NCI-H128 (cell line): ENCODE data around the gene PSTPIP1.

Experiments used
- DNase-seq: peaks from one replicate; lab custom pipeline; 2025; ENCODE audit not compliant: unreplicated experiment; lab: John Stamatoyannopoulos, UW

Gene PSTPIP1

GRCh38 chr15:77018796-77019505 lies 24.0 kb downstream of the PSTPIP1 start:
- no peak for DNase-seq

- DNase-seq: no peak
Observed at GRCh38 chr15:77019521-77020331, 24.8 kb downstream of the PSTPIP1 start.

- no peak for DNase-seq
Observed at GRCh38 chr15:77020348-77021087, 25.6 kb downstream of the PSTPIP1 start.

DNA sequence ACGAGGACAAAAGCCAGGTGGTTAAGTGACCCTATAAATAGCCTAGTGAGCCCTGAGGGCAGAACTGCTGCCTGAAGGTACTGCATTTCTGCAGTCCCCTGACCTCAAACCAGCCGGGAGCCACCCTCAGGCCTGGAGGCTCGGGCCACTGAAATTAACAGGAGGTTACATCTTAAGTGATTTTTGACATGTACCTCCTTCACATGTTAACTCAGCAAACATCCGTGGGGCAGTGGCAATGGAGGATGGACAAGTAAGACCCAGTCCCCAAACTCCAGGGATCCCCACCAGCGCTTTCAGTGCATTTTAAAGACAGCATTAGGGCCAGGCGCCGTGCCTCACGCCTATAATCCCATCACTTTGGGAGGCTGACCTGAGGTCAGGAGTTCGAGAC lies 26.2 kb downstream of the PSTPIP1 start:
- DNase-seq: no peak

GRCh38 chr15:77021803-77022381 lies 27.0 kb downstream of the PSTPIP1 start:
- DNase-seq: no peak

DNA sequence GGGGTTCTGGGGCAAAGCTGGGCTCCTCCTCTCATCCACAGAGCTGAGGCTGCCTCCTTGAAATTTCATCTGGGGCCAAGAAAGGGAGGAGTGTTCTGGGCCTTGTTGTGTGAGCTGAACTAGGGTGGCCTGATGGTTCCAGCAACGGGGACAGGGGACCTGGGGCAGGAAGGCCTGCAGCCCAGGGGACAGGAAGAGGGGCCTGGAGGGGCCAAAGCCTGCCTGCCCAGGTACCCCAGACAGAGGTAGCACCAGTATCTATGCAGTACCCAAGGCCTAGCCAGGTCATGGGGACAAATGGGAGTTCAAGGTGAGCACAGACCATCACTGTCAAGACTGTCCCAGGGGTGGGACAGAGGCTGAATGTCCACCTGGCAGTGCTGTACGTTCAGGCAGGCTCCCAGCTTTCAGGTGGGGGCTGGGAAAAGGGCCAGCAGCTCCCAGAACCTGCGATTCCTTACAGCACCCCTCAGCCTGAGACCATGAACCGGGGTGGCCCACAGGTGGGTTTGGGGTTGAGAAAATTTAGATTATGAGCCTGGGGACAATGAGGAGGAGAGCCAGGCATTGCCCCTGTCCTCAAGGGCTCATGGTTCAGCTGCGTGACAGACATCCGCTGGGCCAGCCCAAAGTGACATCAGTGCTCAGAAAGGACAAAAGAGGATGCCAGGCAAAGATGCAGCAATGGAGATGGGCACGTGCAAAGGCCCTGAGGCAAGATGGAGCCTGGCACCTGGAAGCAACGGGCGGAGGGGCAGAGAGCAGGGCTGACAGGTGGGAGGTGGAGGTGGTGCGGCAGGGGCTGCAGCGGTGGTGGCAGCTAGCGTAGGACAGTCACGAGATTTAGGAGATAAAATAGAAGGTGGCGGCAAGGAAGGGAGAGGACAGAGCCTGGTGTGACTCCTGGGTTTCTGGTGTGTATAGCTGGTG lies 28.0 kb downstream of the PSTPIP1 start:
- DNase-seq: no peak

DNA sequence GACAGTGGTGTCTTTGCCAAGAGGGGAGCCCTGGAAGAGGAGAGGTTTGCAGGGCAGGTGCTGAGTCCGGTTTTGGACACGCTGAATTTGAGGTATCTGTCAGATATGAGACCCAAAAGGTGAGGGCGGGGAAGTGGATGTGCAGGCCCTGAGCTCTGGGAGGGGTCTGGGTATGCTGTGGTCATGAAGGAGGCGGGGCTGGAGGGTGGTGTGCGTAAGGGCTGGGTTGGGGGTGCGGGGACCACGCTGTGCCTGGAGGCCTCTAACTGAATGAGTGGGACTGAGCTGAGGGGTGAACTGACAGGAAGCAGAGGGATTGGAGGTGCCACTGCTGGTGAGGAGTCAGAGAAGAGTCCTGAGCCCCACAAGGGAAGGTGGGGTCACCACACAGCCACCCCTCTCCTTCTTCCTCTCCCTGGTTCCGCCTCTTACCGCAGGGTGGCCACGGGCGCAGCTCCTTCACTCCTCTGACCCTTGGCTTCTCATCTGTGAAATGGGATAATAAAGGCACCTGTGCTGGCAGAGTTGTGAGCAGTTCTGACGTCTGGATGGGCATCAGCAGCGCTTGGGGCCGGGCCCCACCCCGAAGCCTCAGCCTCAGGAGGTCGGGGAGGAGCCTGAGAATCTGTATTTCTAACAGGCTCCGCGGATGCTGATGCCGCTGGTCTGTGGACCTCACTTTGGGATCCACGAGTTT lies 28.8 kb downstream of the PSTPIP1 start:
- no peak for DNase-seq

- DNase-seq: no peak
Observed at GRCh38 chr15:77024273-77025082, 29.6 kb downstream of the PSTPIP1 start.

DNA sequence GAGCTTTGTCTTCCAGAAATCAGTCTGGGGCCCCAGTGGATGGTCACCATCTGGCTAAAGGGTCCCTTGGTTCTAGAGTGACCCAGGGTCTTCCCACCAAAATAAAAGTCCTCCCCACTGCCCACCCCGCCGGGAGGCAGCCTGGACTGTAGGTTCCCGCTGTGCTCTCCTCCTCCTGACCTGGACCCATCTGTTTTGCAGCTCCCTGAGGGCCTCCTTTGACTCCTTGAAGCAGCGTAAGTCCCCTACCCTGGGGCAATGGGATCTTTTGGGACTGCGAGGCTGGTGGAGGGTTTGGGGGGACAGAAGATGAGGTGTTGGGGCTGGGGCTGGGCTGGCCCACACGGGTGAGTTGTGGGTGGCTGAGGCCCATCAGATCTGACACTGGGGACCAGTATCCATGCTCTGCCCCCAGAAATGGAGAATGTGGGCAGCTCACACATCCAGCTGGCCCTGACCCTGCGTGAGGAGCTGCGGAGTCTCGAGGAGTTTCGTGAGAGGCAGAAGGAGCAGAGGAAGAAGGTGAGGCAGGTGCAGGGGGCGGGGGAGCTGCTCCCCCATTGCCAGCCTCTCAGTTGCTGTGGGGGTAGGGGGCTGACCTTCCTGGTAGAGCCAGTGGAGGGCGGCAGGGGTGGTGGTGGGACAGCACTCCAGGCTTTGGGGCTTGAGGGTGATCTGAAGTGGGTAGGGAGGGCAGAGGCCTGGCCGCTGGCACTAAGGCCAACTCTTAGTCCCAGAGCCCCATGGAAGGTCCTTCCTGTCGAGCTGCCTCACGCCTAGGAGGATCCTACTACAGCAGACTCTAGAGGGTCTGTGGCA lies 30.4 kb downstream of the PSTPIP1 start:
- no peak for DNase-seq

GRCh38 chr15:77025941-77026411 lies 31.1 kb downstream of the PSTPIP1 start:
- no peak for DNase-seq

DNA sequence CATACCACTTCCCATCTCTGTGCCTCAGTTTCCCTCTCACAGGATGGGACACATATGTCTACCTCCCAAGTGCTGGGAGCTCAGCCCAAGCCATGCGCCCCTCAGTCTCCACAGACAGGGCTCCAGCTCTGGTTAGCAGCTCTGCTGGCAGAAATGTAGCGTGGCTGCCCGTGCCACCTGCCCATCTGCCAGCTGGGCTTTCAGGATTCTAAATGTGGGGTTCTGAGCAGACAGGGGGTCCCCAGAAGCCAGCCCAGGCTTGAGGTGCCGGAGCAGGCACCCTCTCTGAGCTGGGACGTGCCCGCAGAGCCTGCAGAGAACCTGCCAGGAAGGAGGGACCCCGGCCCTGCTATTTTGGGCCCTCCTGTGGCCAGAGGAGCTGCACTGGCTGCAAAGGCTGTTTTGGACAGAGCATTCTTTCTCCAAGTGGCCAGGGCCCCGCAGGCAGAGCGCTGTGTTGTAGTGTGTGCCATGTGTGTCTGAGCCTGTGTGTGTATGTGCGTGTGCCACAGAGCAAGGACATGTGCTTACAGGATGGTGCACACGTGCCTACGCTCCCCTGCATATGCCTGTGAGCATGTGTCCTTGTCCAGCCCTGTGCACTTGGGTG lies 31.7 kb downstream of the PSTPIP1 start:
- DNase-seq: no peak

DNA sequence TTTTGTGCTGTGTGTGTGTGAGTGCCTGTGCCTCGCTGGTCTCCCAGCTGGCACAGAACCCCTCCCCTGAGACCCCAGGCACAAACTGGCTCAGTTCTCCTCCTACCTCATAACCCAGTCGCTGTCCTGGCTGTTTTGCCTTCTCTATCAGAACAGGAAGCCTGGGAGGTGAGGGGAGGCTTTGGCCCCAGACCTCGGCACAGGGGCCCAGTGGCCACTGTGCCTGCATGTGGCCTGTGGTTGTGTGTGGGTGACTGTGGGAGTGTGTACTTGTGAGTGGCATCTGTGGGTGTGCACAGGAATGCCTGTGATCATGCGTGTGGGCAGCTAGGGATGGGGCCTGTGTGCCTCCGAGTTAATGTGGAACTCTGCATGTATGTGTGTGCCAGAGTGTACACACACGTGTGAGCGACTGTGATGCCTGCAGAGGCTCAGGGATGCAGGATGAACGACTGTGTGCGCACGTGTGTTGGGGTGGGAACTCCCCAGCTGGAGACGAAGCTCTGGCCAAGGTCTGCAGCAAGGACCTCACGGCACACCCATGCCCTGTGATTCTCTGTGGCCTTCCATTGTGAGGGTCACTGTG lies 32.3 kb downstream of the PSTPIP1 start:
- DNase-seq: no peak

DNA sequence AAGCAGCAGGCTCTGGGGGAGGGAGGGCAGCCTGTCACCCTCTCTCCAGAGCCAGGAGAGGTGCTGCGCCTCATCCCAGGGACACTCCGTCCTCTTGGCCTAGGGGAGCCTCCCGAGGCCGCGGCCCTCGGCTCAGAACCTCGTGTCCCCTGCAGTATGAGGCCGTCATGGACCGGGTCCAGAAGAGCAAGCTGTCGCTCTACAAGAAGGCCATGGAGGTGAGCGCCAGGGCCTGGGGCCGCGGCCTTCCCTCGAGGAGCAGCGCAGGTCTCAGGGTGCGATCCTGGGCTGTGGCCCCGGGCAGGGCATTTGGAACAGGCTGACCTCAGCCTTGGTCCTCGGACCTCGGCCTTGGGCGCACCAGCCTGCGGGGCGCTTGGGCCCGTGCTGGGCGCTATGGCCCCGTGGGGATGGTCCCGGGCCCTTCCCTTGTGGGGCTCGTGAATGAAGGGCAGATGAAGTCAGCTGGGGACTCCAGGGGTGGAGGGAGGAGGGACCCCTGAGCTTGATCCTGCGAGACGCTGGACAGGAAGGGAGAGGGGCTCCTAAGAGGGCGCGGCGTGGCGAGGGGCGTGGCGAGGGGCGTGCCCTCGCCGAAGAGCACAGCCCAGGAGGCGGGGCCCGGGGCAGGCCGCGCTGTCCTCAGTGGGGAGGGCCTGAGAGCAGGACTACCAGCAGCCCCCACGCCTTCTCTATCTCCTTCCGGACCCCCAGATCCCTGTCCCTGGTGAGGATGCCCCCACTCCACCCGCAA lies 32.9 kb downstream of the PSTPIP1 start:
- no peak for DNase-seq

- DNase-seq: no peak
Observed at GRCh38 chr15:77028451-77029165, 33.7 kb downstream of the PSTPIP1 start.

DNA sequence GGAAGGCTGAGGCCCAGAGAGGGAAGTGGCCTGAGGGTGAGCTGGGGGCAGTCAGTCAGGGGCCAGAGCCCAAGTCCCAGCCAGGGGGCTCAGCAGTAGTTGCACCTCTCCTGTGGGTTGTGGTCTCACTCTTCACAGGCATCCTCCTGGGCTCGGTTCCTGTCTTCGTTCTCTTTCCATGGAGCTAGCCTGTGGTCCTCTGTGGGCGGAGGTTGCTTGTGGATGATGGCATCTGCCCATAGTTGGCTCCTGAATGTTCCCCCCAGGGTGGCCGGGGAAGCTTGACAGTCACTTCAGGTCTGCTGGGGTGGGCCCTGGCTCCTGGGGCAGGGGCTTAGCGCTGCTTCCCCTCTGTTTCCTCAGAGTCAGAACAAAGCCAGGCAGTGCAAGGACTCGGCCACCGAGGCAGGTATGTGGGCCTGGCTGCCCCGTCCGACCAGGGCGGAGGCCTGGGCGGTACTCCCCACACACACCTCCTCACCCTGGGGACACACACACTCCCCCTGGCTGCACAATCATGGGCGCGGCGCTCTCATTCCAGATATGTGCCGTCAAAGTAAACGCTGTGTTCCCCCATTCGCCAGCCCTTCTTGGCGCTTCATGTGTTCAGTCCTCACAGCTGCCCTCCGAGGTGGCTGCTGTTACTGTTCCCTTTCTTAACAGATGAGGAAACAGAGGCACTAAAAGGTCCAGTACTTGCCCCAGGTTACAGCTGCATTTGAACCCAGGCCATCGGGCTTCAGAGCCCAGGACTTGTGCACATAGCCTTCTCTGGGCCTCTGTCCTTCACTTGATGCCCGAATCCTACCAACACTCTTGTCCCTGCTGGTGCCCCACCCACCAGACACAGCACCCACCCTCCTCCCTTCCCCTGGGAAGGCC lies 34.5 kb downstream of the PSTPIP1 start:
- DNase-seq: no peak
